ENCODE results near the gene SEZ6L. TPM values are rescaled to one million over a fixed set of nuclear protein-coding genes. Genes with fewer than 3 reads are reported as not detected.

Gene SEZ6L
- total RNA-seq, 1 donor, result 0.54 TPM

- DNase-seq (ENCODE audit: low read depth in 2 of 3, low spot score in 2 of 3), result peak in 2 of 3 donors; percentile 11
These were observed 69.3 kb downstream of the SEZ6L start for GRCh38 chr22:26238596-26238995.

GRCh38 chr22:26239581-26239980, 70.3 kb downstream of the SEZ6L start:
- DNase-seq (ENCODE audit: low read depth in 2 of 3, low spot score in 2 of 3), result peak in 2 of 3 donors; percentile 76 to 92

- no peak for DNase-seq (ENCODE audit: low read depth in 2 of 3, low spot score in 2 of 3)
These were observed 72.1 kb downstream of the SEZ6L start for GRCh38 chr22:26241361-26241760.

GRCh38 chr22:26245001-26245400, 75.7 kb downstream of the SEZ6L start:
- no peak for DNase-seq (ENCODE audit: low read depth in 2 of 3, low spot score in 2 of 3)

GRCh38 chr22:26246552-26246951, 77.3 kb downstream of the SEZ6L start:
- no peak for DNase-seq (ENCODE audit: low read depth in 2 of 3, low spot score in 2 of 3)

- DNase-seq (ENCODE audit: low read depth in 2 of 3, low spot score in 2 of 3), result no peak
These were observed 82.6 kb downstream of the SEZ6L start for GRCh38 chr22:26251869-26252268.

- DNase-seq (ENCODE audit: low read depth in 2 of 3, low spot score in 2 of 3), result peak in 2 of 3 donors; percentile 23 to 65
These were observed 90.2 kb downstream of the SEZ6L start for GRCh38 chr22:26259510-26259909.

GRCh38 chr22:26264162-26264561, 94.9 kb downstream of the SEZ6L start:
- no peak for DNase-seq (ENCODE audit: low read depth in 2 of 3, low spot score in 2 of 3)

- DNase-seq (ENCODE audit: low read depth in 2 of 3, low spot score in 2 of 3), result no peak
These were observed 96.0 kb downstream of the SEZ6L start for GRCh38 chr22:26265281-26265680.

GRCh38 chr22:26265909-26266308, 96.6 kb downstream of the SEZ6L start:
- DNase-seq (ENCODE audit: low read depth in 2 of 3, low spot score in 2 of 3), result no peak

- DNase-seq (ENCODE audit: low read depth in 2 of 3, low spot score in 2 of 3), result no peak
These were observed 98.6 kb downstream of the SEZ6L start for GRCh38 chr22:26267856-26268255.

GRCh38 chr22:26269572-26269971, 100.3 kb downstream of the SEZ6L start:
- no peak for DNase-seq (ENCODE audit: low read depth in 2 of 3, low spot score in 2 of 3)

- DNase-seq (ENCODE audit: low read depth in 2 of 3, low spot score in 2 of 3), result no peak
These were observed 102.2 kb downstream of the SEZ6L start for GRCh38 chr22:26271427-26271826.

GRCh38 chr22:26273011-26273675, 103.9 kb downstream of the SEZ6L start:
- DNase-seq (ENCODE audit: low read depth in 2 of 3, low spot score in 2 of 3), result no peak

- DNase-seq (ENCODE audit: low read depth in 2 of 3, low spot score in 2 of 3), result no peak
These were observed 107.4 kb downstream of the SEZ6L start for GRCh38 chr22:26276529-26277160.

- no peak for DNase-seq (ENCODE audit: low read depth in 2 of 3, low spot score in 2 of 3)
These were observed 112.7 kb downstream of the SEZ6L start for GRCh38 chr22:26281941-26282340.

GRCh38 chr22:26283330-26283729, 114.1 kb downstream of the SEZ6L start:
- no peak for DNase-seq (ENCODE audit: low read depth in 2 of 3, low spot score in 2 of 3)

- DNase-seq (ENCODE audit: low read depth in 2 of 3, low spot score in 2 of 3), result no peak
These were observed 116.4 kb downstream of the SEZ6L start for GRCh38 chr22:26285632-26286031.

GRCh38 chr22:26286091-26286820, 117.0 kb downstream of the SEZ6L start:
- no peak for DNase-seq (ENCODE audit: low read depth in 2 of 3, low spot score in 2 of 3)

GRCh38 chr22:26287382-26288225, 118.3 kb downstream of the SEZ6L start:
- DNase-seq (ENCODE audit: low read depth in 2 of 3, low spot score in 2 of 3), result peak in 1 of 3 donors; percentile 32

- DNase-seq (ENCODE audit: low read depth in 2 of 3, low spot score in 2 of 3), result no peak
These were observed 120.4 kb downstream of the SEZ6L start for GRCh38 chr22:26289611-26290101.

Data from hematopoietic multipotent progenitor cell (in vitro differentiated cells).